K562 (cell line): ENCODE results near the gene MAP3K4. TPM values are rescaled to one million over a fixed set of nuclear protein-coding genes. Genes with fewer than 3 reads are reported as not detected.

Source experiments
- CTBP1 ChIP-seq: fragments of 450-650 bp; IDR thresholded peaks from 2 replicates; pipeline ENCODE4 v1.6.1; 2016; ENCODE audit warnings: borderline replicate concordance
- GATA2 ChIP-seq: sonication (generic); formaldehyde crosslinking; IDR thresholded peaks from 2 replicates; pipeline ENCODE4 v1.4.0; 2020; ENCODE audit warnings: mild to moderate bottlenecking, missing genetic modification reagents
- GTF2E2 ChIP-seq: fragments of 200-800 bp; sonication (Bioruptor generic); IDR thresholded peaks from 2 replicates; pipeline ENCODE4 v1.6.1; 2016; ENCODE audit warnings: missing genetic modification characterization, missing compliant biosample characterization
- HCFC1 ChIP-seq: IDR thresholded peaks from 2 replicates; pipeline ENCODE4 v1.6.1; 2012; ENCODE audit warnings: low read depth, low read length, improper control_type of control experiment
- HLTF ChIP-seq: fragments of 450-650 bp; IDR thresholded peaks from 2 replicates; pipeline ENCODE4 v1.6.1; 2016
- PHF20 ChIP-seq: fragments of 450-650 bp; IDR thresholded peaks from 2 replicates; pipeline ENCODE4 v1.6.1; 2018; ENCODE audit not compliant: partially characterized antibody
- POLR2G ChIP-seq: fragments of 200-400 bp; formaldehyde crosslinking; IDR thresholded peaks from 2 replicates; pipeline ENCODE4 v1.6.1; 2017; ENCODE audit warnings: low read depth, mild to moderate bottlenecking, antibody characterized with exemption, low read length, moderate library complexity
- PPARD ChIP-seq: fragments of 250-450 bp; sonication (Bioruptor Pico); IDR thresholded peaks from 2 replicates; pipeline ENCODE4 v1.8.0; 2022; ENCODE audit warnings: inconsistent platforms, mild to moderate bottlenecking, moderate library complexity
- SMAD3 ChIP-seq: fragments of 450-650 bp; formaldehyde crosslinking; conservative IDR thresholded peaks from 2 replicates; pipeline ENCODE4 v1.4.0; 2020; ENCODE audit warnings: mild to moderate bottlenecking
- SREBF2 ChIP-seq: sonication (generic); formaldehyde crosslinking; IDR thresholded peaks from 2 replicates; pipeline ENCODE4 v1.4.0; 2020; ENCODE audit warnings: mild to moderate bottlenecking, missing genetic modification reagents
- SRF ChIP-seq, 2 experiments: fragments of 250-450, 450-650 bp in 1 of 2; sonication (Bioruptor Pico) in 1 of 2; sonication (generic) in 1 of 2; formaldehyde crosslinking; IDR thresholded peaks; 2 replicates each; pipeline versions ENCODE4 v1.5.0 to v1.5.1; 2020 to 2022; ENCODE audit warnings: mild to moderate bottlenecking in 1 of 2, missing genetic modification reagents in 1 of 2
- TAF1 ChIP-seq: IDR thresholded peaks from 2 replicates; pipeline ENCODE4 v1.6.1; 2011; ENCODE audit warnings: mild to moderate bottlenecking, low read length, moderate library complexity; ENCODE audit not compliant: insufficient read depth, control insufficient read depth, severe bottlenecking; ENCODE audit errors: extremely low read depth
- TBL1XR1 ChIP-seq, 2 experiments: IDR thresholded peaks; 2 replicates each; pipeline ENCODE4 v1.6.1; 2012; ENCODE audit warnings: improper control_type of control experiment in 2 of 2, low read length in 2 of 2, mild to moderate bottlenecking in 1 of 2
- TCFL5 ChIP-seq: fragments of 250-450 bp; sonication (Bioruptor Pico); conservative IDR thresholded peaks from 2 replicates; pipeline ENCODE4 v1.6.1; 2021; ENCODE audit warnings: mild to moderate bottlenecking, moderate library complexity, matching md5 sums
- XRCC3 ChIP-seq: fragments of 450-650 bp; IDR thresholded peaks from 2 replicates; pipeline ENCODE4 v1.6.1; 2017; ENCODE audit warnings: mild to moderate bottlenecking, moderate library complexity
- ZBTB7A ChIP-seq: IDR thresholded peaks from 2 replicates; pipeline ENCODE4 v1.6.1; 2011; ENCODE audit warnings: low read depth, mild to moderate bottlenecking, low read length, moderate library complexity, borderline replicate concordance; ENCODE audit not compliant: control insufficient read depth
- ZC3H11A ChIP-seq: IDR thresholded peaks from 2 replicates; pipeline ENCODE4 v1.6.1; 2012; ENCODE audit warnings: low read depth, low read length, improper control_type of control experiment
- ZNF23 ChIP-seq: fragments of 250-450 bp; sonication (Bioruptor Pico); IDR thresholded peaks from 2 replicates; pipeline ENCODE4 v1.4.0; 2020; ENCODE audit warnings: mild to moderate bottlenecking
- ZNF239 ChIP-seq: fragments of 250-450 bp; sonication (Bioruptor Pico); IDR thresholded peaks from 2 replicates; pipeline ENCODE4 v1.4.0; 2020; ENCODE audit warnings: mild to moderate bottlenecking
- ZNF551 ChIP-seq: fragments of 250-450 bp; sonication (Bioruptor Pico); IDR thresholded peaks from 2 replicates; pipeline ENCODE4 v1.5.0; 2021; ENCODE audit warnings: mild to moderate bottlenecking, moderate library complexity
- polyA plus RNA-seq, 8 experiments: library from polyadenylated mRNA; depleted of rRNA in 4 of 8; stranded (reverse) in 5 of 8; unstranded in 3 of 8; fragments of >200 nt; fragmentation: Nextera tagmentation in 2 of 8; fragmentation: Illumina TruSeq in 1 of 8; extraction: Ambion mirVana in 2 of 8; extraction: Trizol in 1 of 8; gene quantifications; 2 replicates each; pipeline versions ENCODE4 v1.2.1 to v1.2.3, GENCODE V29; 2011 to 2014; ENCODE audit warnings: inconsistent platforms in 1 of 8, missing spikeins in 1 of 8
- total RNA-seq, 7 experiments: library from RNA; depleted of rRNA in 6 of 7; stranded (reverse); fragments of >200 nt in 6 of 7; fragmentation: Illumina TruSeq in 2 of 7; extraction: Trizol in 2 of 7; gene quantifications; 2 replicates each; pipeline versions ENCODE4 v1.2.1 to v1.2.3, GENCODE V29; 2011 to 2021; ENCODE audit warnings: low replicate concordance in 1 of 7
- TF ChIP-seq, protein P1 (sequence below): fragments of 250-450 bp; sonication (Bioruptor Pico); IDR thresholded peaks from 2 replicates; pipeline ENCODE4 v1.5.0; 2021; ENCODE audit warnings: mild to moderate bottlenecking, borderline replicate concordance
- TF ChIP-seq, protein P2 (sequence below), 2 experiments: fragments of 250-450 bp in 1 of 2; fragments of 450-650 bp in 1 of 2; sonication (Bioruptor Pico) in 1 of 2; IDR thresholded peaks; 2 replicates each; pipeline versions ENCODE4 v1.6.1 to v1.8.0; 2016 to 2021; ENCODE audit warnings: mild to moderate bottlenecking in 2 of 2, moderate library complexity in 2 of 2, missing compliant biosample characterization in 1 of 2, missing genetic modification characterization in 1 of 2
- TF ChIP-seq, protein P3 (sequence below): fragments of 450-650 bp; formaldehyde crosslinking; IDR thresholded peaks from 2 replicates; pipeline ENCODE4 v1.4.0; 2020; ENCODE audit warnings: mild to moderate bottlenecking
- TF ChIP-seq, protein P4 (sequence below): fragments of 250-450 bp; sonication (Bioruptor Pico); IDR thresholded peaks from 2 replicates; pipeline ENCODE4 v1.4.0; 2020

Gene MAP3K4
- total and polyA plus RNA-seq, 9 of the 15 experiments (the other 6 are each of a cell fraction or from before 2014, with no cell fraction given) = 21.0 to 77.2 (median 48.9) TPM

- TF ChIP-seq, protein P1, sequence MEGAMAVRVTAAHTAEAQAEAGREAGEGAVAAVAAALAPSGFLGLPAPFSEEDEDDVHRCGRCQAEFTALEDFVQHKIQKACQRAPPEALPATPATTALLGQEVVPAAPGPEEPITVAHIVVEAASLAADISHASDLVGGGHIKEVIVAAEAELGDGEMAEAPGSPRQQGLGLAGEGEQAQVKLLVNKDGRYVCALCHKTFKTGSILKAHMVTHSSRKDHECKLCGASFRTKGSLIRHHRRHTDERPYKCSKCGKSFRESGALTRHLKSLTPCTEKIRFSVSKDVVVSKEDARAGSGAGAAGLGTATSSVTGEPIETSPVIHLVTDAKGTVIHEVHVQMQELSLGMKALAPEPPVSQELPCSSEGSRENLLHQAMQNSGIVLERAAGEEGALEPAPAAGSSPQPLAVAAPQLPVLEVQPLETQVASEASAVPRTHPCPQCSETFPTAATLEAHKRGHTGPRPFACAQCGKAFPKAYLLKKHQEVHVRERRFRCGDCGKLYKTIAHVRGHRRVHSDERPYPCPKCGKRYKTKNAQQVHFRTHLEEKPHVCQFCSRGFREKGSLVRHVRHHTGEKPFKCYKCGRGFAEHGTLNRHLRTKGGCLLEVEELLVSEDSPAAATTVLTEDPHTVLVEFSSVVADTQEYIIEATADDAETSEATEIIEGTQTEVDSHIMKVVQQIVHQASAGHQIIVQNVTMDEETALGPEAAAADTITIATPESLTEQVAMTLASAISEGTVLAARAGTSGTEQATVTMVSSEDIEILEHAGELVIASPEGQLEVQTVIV (CRISPR knock-in tag) = no peak
- TF ChIP-seq, protein P2, sequence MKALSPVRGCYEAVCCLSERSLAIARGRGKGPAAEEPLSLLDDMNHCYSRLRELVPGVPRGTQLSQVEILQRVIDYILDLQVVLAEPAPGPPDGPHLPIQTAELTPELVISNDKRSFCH (CRISPR knock-in tag; IDR thresholded peaks at IDR 0.05) = no peak
- TF ChIP-seq, protein P2 (tag; IDR thresholded peaks at IDR 0.05) = peak; percentile 97
- TF ChIP-seq ZNF551 (no peak), GATA2 (no peak), ZNF239 (no peak), PPARD (no peak), ZBTB7A (no peak), SREBF2 (CRISPR knock-in tag) (no peak), POLR2G (no peak), GTF2E2 (no peak), TCFL5 (CRISPR knock-in tag) (no peak), PHF20 (no peak), SRF (CRISPR knock-in tag; IDR thresholded peaks at IDR 0.05) (no peak), ZC3H11A (no peak), HCFC1 (no peak), TAF1 (no peak), HLTF (no peak), CTBP1 (peak; percentile 58; the same call in 1 of the 2 replicates), TBL1XR1 (IDR thresholded peaks at IDR 0.05; ENCODE audit: low read length in 2 of 2) (no peak), ZNF23 (CRISPR knock-in tag) (no peak), SMAD3 (CRISPR knock-in tag) (no peak), XRCC3 (no peak)
- TF ChIP-seq, protein P3, sequence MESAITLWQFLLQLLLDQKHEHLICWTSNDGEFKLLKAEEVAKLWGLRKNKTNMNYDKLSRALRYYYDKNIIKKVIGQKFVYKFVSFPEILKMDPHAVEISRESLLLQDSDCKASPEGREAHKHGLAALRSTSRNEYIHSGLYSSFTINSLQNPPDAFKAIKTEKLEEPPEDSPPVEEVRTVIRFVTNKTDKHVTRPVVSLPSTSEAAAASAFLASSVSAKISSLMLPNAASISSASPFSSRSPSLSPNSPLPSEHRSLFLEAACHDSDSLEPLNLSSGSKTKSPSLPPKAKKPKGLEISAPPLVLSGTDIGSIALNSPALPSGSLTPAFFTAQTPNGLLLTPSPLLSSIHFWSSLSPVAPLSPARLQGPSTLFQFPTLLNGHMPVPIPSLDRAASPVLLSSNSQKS (CRISPR knock-in tag) = no peak
- TF ChIP-seq, protein P4, sequence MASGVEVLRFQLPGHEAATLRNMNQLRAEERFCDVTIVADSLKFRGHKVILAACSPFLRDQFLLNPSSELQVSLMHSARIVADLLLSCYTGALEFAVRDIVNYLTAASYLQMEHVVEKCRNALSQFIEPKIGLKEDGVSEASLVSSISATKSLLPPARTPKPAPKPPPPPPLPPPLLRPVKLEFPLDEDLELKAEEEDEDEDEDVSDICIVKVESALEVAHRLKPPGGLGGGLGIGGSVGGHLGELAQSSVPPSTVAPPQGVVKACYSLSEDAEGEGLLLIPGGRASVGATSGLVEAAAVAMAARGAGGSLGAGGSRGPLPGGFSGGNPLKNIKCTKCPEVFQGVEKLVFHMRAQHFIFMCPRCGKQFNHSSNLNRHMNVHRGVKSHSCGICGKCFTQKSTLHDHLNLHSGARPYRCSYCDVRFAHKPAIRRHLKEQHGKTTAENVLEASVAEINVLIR (CRISPR knock-in tag) = no peak
Measured at GRCh38 chr6:160973311-160974250, 18.0 kb upstream of the MAP3K4 start (continued).
